Subcutaneous abdominal adipose tissue (tissue), 5 donors: ENCODE results near the gene UBE2L6.

Experiments used
- H3K27ac ChIP-seq: one replicate; pipeline ENCODE4 v1.7.0; 2013; ENCODE audit warnings: low read depth, mild to moderate bottlenecking, inconsistent platforms, low read length, moderate library complexity
- H3K27me3 ChIP-seq, 5 donors: one replicate each; pipeline ENCODE4 v1.7.0; 2013; ENCODE audit warnings: low read length in 5 of 5, inconsistent platforms in 1 of 5; ENCODE audit not compliant: control insufficient read depth in 5 of 5, insufficient read depth in 4 of 5
- H3K36me3 ChIP-seq, 5 donors: one replicate each; pipeline ENCODE4 v1.7.0; 2013; ENCODE audit warnings: low read length in 5 of 5; ENCODE audit not compliant: control insufficient read depth in 5 of 5, insufficient read depth in 5 of 5
- H3K4me1 ChIP-seq, 5 donors: one replicate each; pipeline ENCODE4 v1.7.0; 2013; ENCODE audit warnings: low read length in 5 of 5, mild to moderate bottlenecking in 3 of 5, moderate library complexity in 1 of 5; ENCODE audit not compliant: control insufficient read depth in 5 of 5, insufficient read depth in 5 of 5
- H3K4me3 ChIP-seq, 5 donors: one replicate each; pipeline ENCODE4 v1.7.0; 2013; ENCODE audit warnings: low read length in 5 of 5, low read depth in 1 of 5
- H3K9ac ChIP-seq, 5 donors: one replicate each; pipeline ENCODE4 v1.7.0; 2013; ENCODE audit warnings: low read length in 5 of 5, mild to moderate bottlenecking in 4 of 5, moderate library complexity in 3 of 5
- H3K9me3 ChIP-seq, 5 donors: one replicate each; pipeline ENCODE4 v1.7.0; 2013; ENCODE audit warnings: low read length in 5 of 5; ENCODE audit not compliant: control insufficient read depth in 5 of 5
- donor health status: healthy.
- donor health status: healthy.
- donor health status: healthy.
- donor health status: healthy.
- donor health status: healthy.

The UBE2L6 gene

GRCh38 chr11:57549983-57550382, 17.5 kb downstream of the UBE2L6 start:
- Histone ChIP-seq H3K27me3 (no peaks in the 10 kb centered on the region), H3K36me3 (peaks cover 4 to 66% (median 44%) of the 10 kb centered on the region in 5 donors), H3K4me1 (peaks cover 0 to 11% (median 2%) of the 10 kb centered on the region in 5 donors), H3K4me3 (no peak overlapping the region), H3K9ac (no peak overlapping the region), H3K9me3 (no peaks in the 10 kb centered on the region), H3K27ac (no peak overlapping the region)

- peaks cover 0 to 5% (median 0%) of the 10 kb centered on the region in 5 donors for H3K27me3 ChIP-seq
Measured at GRCh38 chr11:57547854-57548377, 19.6 kb downstream of the UBE2L6 start.

GRCh38 chr11:57546869-57547475, 20.5 kb downstream of the UBE2L6 start:
- peaks cover 0 to 5% (median 0%) of the 10 kb centered on the region in 5 donors for H3K27me3 ChIP-seq
- peaks cover 0 to 26% (median 2%) of the 10 kb centered on the region in 5 donors for H3K4me1 ChIP-seq
- H3K9ac ChIP-seq = no peak overlapping the region
- no peak overlapping the region for H3K27ac ChIP-seq
- peaks cover 2 to 36% (median 18%) of the 10 kb centered on the region in 5 donors for H3K36me3 ChIP-seq
- no peak overlapping the region for H3K4me3 ChIP-seq
- no peaks in the 10 kb centered on the region for H3K9me3 ChIP-seq

More at GRCh38 chr11:57547854-57548377, 19.6 kb downstream of the UBE2L6 start:
- Histone ChIP-seq H3K27ac (no peak overlapping the region), H3K4me1 (peaks cover 0 to 18% (median 2%) of the 10 kb centered on the region in 5 donors), H3K4me3 (no peak overlapping the region), H3K9me3 (no peaks in the 10 kb centered on the region), H3K36me3 (peaks cover 2 to 46% (median 27%) of the 10 kb centered on the region in 5 donors), H3K9ac (peak overlapping the region in 2 of 5 donors; percentile 23 to 36)

GRCh38 chr11:57546451-57546850, 21.0 kb downstream of the UBE2L6 start:
- no peak overlapping the region for H3K27ac ChIP-seq
- no peak overlapping the region for H3K4me3 ChIP-seq
- peaks cover 0 to 26% (median 2%) of the 10 kb centered on the region in 5 donors for H3K4me1 ChIP-seq
- H3K9ac ChIP-seq = no peak overlapping the region
- peaks cover 0 to 5% (median 0%) of the 10 kb centered on the region in 5 donors for H3K27me3 ChIP-seq
- no peaks in the 10 kb centered on the region for H3K9me3 ChIP-seq
- H3K36me3 ChIP-seq = peaks cover 2 to 31% (median 12%) of the 10 kb centered on the region in 5 donors

GRCh38 chr11:57545883-57546282, 21.6 kb downstream of the UBE2L6 start:
- Histone ChIP-seq H3K27me3 (peaks cover 0 to 5% (median 0%) of the 10 kb centered on the region in 5 donors), H3K36me3 (peaks cover 2 to 27% (median 11%) of the 10 kb centered on the region in 5 donors), H3K4me1 (peaks cover 0 to 26% (median 2%) of the 10 kb centered on the region in 5 donors), H3K27ac (no peak overlapping the region), H3K9me3 (no peaks in the 10 kb centered on the region), H3K4me3 (no peak overlapping the region), H3K9ac (no peak overlapping the region)

GRCh38 chr11:57544566-57544965, 22.9 kb downstream of the UBE2L6 start:
- no peaks in the 10 kb centered on the region for H3K9me3 ChIP-seq
- peaks cover 0 to 5% (median 0%) of the 10 kb centered on the region in 5 donors for H3K27me3 ChIP-seq
- no peak overlapping the region for H3K27ac ChIP-seq
- peaks cover 0 to 26% (median 2%) of the 10 kb centered on the region in 5 donors for H3K4me1 ChIP-seq
- no peak overlapping the region for H3K9ac ChIP-seq
- H3K36me3 ChIP-seq = peaks cover 0 to 14% (median 2%) of the 10 kb centered on the region in 5 donors
- no peak overlapping the region for H3K4me3 ChIP-seq

- peaks cover 0 to 26% (median 2%) of the 10 kb centered on the region in 5 donors for H3K4me1 ChIP-seq
- H3K4me3 ChIP-seq = no peak overlapping the region
- H3K36me3 ChIP-seq = peaks cover 0 to 9% (median 0%) of the 10 kb centered on the region in 5 donors
- peaks cover 0 to 5% (median 0%) of the 10 kb centered on the region in 5 donors for H3K27me3 ChIP-seq
- H3K9me3 ChIP-seq = no peaks in the 10 kb centered on the region
- no peak overlapping the region for H3K9ac ChIP-seq
- H3K27ac ChIP-seq = no peak overlapping the region
Measured at GRCh38 chr11:57543593-57543992, 23.9 kb downstream of the UBE2L6 start.

- Histone ChIP-seq H3K27ac (no peak overlapping the region), H3K27me3 (peaks cover 0 to 5% (median 0%) of the 10 kb centered on the region in 5 donors), H3K9ac (no peak overlapping the region), H3K4me1 (peaks cover 0 to 20% (median 1%) of the 10 kb centered on the region in 5 donors), H3K4me3 (no peak overlapping the region), H3K36me3 (peaks cover 0 to 8% (median 0%) of the 10 kb centered on the region in 5 donors), H3K9me3 (no peaks in the 10 kb centered on the region)
Measured at GRCh38 chr11:57542582-57542981, 24.9 kb downstream of the UBE2L6 start.

GRCh38 chr11:57541169-57541568, 26.3 kb downstream of the UBE2L6 start:
- H3K27ac ChIP-seq = no peak overlapping the region

GRCh38 chr11:57539342-57539741, 28.1 kb downstream of the UBE2L6 start:
- Histone ChIP-seq H3K4me3 (no peak overlapping the region), H3K9me3 (no peaks in the 10 kb centered on the region), H3K4me1 (peaks cover 0 to 15% (median 0%) of the 10 kb centered on the region in 5 donors), H3K27ac (no peak overlapping the region), H3K36me3 (no peaks in the 10 kb centered on the region), H3K27me3 (peaks cover 0 to 5% (median 0%) of the 10 kb centered on the region in 5 donors), H3K9ac (no peak overlapping the region)

More at GRCh38 chr11:57541169-57541568, 26.3 kb downstream of the UBE2L6 start:
- Histone ChIP-seq H3K9ac (no peak overlapping the region), H3K27me3 (peaks cover 0 to 5% (median 0%) of the 10 kb centered on the region in 5 donors), H3K4me3 (no peak overlapping the region), H3K4me1 (peaks cover 0 to 15% (median 0%) of the 10 kb centered on the region in 5 donors), H3K36me3 (no peaks in the 10 kb centered on the region), H3K9me3 (no peaks in the 10 kb centered on the region)
